Measurements from ENCODE around the gene HOXD10. TPM values are rescaled to one million over a fixed set of nuclear protein-coding genes. Genes with fewer than 3 reads are reported as not detected.

The HOXD10 gene
- total RNA-seq, 1 donor from 2014 or later, result not detected

GRCh38 chr2:176152350-176153181 lies 36.0 kb downstream of the HOXD10 start:
- Mint-ChIP-seq H3K27ac (ENCODE audit: unreplicated experiment) (no peak overlapping the region), H3K4me3 (ENCODE audit: unreplicated experiment) (no peak overlapping the region), H3K4me1 (ENCODE audit: low read depth) (peaks cover 3% of the 10 kb centered on the region), H3K9me3 (ENCODE audit: low read depth) (no peaks in the 10 kb centered on the region), H3K27me3 (ENCODE audit: low read depth) (peaks cover 86% of the 10 kb centered on the region), H3K36me3 (ENCODE audit: low read depth) (no peaks in the 10 kb centered on the region)
- TF ChIP-seq, protein P1, sequence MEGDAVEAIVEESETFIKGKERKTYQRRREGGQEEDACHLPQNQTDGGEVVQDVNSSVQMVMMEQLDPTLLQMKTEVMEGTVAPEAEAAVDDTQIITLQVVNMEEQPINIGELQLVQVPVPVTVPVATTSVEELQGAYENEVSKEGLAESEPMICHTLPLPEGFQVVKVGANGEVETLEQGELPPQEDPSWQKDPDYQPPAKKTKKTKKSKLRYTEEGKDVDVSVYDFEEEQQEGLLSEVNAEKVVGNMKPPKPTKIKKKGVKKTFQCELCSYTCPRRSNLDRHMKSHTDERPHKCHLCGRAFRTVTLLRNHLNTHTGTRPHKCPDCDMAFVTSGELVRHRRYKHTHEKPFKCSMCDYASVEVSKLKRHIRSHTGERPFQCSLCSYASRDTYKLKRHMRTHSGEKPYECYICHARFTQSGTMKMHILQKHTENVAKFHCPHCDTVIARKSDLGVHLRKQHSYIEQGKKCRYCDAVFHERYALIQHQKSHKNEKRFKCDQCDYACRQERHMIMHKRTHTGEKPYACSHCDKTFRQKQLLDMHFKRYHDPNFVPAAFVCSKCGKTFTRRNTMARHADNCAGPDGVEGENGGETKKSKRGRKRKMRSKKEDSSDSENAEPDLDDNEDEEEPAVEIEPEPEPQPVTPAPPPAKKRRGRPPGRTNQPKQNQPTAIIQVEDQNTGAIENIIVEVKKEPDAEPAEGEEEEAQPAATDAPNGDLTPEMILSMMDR (IDR thresholded peaks at IDR 0.05), result no peak
- DNase-seq (ENCODE audit: low spot score), result no peak

DNA sequence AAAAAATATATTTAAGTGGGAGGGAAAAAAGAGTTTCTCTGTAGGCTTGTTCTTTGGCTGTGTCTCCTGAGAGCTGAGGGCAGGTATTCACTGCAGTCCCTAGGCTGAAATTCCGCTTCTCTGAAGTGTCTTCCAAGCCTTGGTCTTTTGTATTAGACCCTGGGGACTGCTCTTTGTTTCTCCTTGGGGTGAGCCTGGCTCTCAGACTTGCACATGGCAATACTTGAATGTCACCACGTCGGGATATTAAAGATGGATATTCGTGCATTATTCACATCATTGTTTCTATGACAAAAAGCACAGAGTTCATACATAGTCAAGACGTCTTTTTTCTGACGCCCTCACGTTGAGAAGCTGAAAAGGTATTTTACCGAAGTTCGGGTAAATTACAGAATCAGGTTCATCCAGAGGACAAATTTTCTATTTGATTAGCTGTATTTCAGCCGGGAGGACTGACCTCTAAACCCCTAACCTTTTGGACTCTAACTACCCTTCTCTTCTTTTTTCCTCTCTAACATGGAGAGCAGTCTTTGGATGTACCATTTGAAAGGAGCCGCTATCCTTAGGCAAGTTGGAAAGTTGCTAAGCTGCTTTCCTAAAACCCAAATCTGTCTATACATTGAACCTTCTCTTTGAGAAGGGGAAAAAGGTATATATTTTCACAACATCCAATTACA lies 38.1 kb downstream of the HOXD10 start:
- no peak overlapping the region for H3K27ac Mint-ChIP-seq (ENCODE audit: unreplicated experiment)
- H3K27me3 Mint-ChIP-seq (ENCODE audit: low read depth), result peaks cover 80% of the 10 kb centered on the region
- H3K4me3 Mint-ChIP-seq (ENCODE audit: unreplicated experiment), result no peak overlapping the region
- no peak for DNase-seq (ENCODE audit: low spot score)
- peaks cover 6% of the 10 kb centered on the region for H3K4me1 Mint-ChIP-seq (ENCODE audit: low read depth)
- H3K36me3 Mint-ChIP-seq (ENCODE audit: low read depth), result peaks cover 2% of the 10 kb centered on the region
- TF ChIP-seq, protein P1 (IDR thresholded peaks at IDR 0.05), result no peak
- no peaks in the 10 kb centered on the region for H3K9me3 Mint-ChIP-seq (ENCODE audit: low read depth)

GRCh38 chr2:176155356-176156044 lies 38.9 kb downstream of the HOXD10 start:
- H3K9me3 Mint-ChIP-seq (ENCODE audit: low read depth), result no peaks in the 10 kb centered on the region
- no peak overlapping the region for H3K27ac Mint-ChIP-seq (ENCODE audit: unreplicated experiment)
- TF ChIP-seq, protein P1 (IDR thresholded peaks at IDR 0.05), result no peak
- DNase-seq (ENCODE audit: low spot score), result no peak
- H3K27me3 Mint-ChIP-seq (ENCODE audit: low read depth), result peaks cover 79% of the 10 kb centered on the region
- peaks cover 6% of the 10 kb centered on the region for H3K4me1 Mint-ChIP-seq (ENCODE audit: low read depth)
- H3K4me3 Mint-ChIP-seq (ENCODE audit: unreplicated experiment), result no peak overlapping the region
- peaks cover 2% of the 10 kb centered on the region for H3K36me3 Mint-ChIP-seq (ENCODE audit: low read depth)

DNA sequence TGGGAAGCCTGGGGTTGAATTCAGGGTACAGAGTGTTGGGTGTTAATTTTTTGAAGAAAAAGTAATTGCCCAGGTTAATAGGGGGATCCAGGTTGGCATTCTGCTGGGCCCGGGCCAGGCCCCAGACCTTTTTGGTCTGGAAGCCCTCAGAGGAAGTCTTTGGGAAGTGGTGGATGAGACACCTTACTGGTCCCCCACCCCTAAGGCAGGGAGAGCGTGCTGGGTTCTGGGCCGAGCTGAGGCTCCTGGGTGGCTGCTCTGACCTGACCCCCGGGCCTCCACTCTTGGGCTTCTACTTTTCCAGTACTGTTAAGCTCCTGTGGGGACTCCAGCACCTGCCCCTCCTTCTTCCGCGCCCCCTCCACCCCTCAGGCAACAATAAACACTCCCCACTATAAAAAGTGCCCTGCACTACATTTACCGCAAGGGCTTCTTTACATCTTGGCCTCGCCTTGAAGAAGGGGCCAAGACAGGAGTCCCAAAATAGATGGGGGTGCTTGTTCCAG lies 39.8 kb downstream of the HOXD10 start:
- H3K4me3 Mint-ChIP-seq (ENCODE audit: unreplicated experiment), result no peak overlapping the region
- peaks cover 79% of the 10 kb centered on the region for H3K27me3 Mint-ChIP-seq (ENCODE audit: low read depth)
- H3K9me3 Mint-ChIP-seq (ENCODE audit: low read depth), result no peaks in the 10 kb centered on the region
- DNase-seq (ENCODE audit: low spot score), result no peak
- H3K36me3 Mint-ChIP-seq (ENCODE audit: low read depth), result peaks cover 4% of the 10 kb centered on the region
- TF ChIP-seq, protein P1 (IDR thresholded peaks at IDR 0.05), result no peak
- no peak overlapping the region for H3K27ac Mint-ChIP-seq (ENCODE audit: unreplicated experiment)
- H3K4me1 Mint-ChIP-seq (ENCODE audit: low read depth), result peaks cover 6% of the 10 kb centered on the region

Data from chondrocyte (in vitro differentiated cells).